OCI-LY1 (cell line): ENCODE results near the gene STX8.

ENCODE experiments used
- H2AFZ ChIP-seq: fragments of 200-600 bp; sonication (generic), shearing (Covaris generic); 2 replicates; pipeline ENCODE4 v1.6.0; 2014; ENCODE audit warnings: antibody characterized with exemption, mild to moderate bottlenecking, low read length
- H3F3A ChIP-seq: fragments of 200-600 bp; sonication (generic), shearing (Covaris generic); 2 replicates; pipeline ENCODE4 v1.6.0; 2014; ENCODE audit warnings: mild to moderate bottlenecking, antibody characterized with exemption, low read length, moderate library complexity; ENCODE audit not compliant: insufficient read depth
- H3K27ac ChIP-seq: fragments of 200-600 bp; sonication (generic); 2 replicates; pipeline ENCODE4 v1.5.1; 2014; ENCODE audit warnings: low read length, mixed run types, mild to moderate bottlenecking, low read depth; ENCODE audit not compliant: poor library complexity, severe bottlenecking
- H3K27me3 ChIP-seq: fragments of 200-600 bp; sonication (generic); 2 replicates; pipeline ENCODE4 v1.6.0; 2014; ENCODE audit warnings: antibody characterized with exemption, mild to moderate bottlenecking, low read length, moderate library complexity; ENCODE audit not compliant: insufficient read depth
- H3K36me3 ChIP-seq: fragments of 200-600 bp; sonication (generic); 2 replicates; pipeline ENCODE4 v1.6.1; 2014; ENCODE audit warnings: mild to moderate bottlenecking, antibody characterized with exemption, low read length, moderate library complexity, mixed read lengths; ENCODE audit not compliant: insufficient read depth
- H3K4me1 ChIP-seq: fragments of 200-600 bp; sonication (generic); 2 replicates; pipeline ENCODE4 v1.5.1; 2014; ENCODE audit warnings: mild to moderate bottlenecking, low read length, moderate library complexity; ENCODE audit not compliant: insufficient read depth, severe bottlenecking
- H3K4me2 ChIP-seq: fragments of 200-600 bp; sonication (generic), shearing (Covaris generic); 2 replicates; pipeline ENCODE4 v1.6.1; 2014; ENCODE audit warnings: low read length
- H3K4me3 ChIP-seq: fragments of 200-600 bp; sonication (generic); 2 replicates; pipeline ENCODE4 v1.5.1; 2014; ENCODE audit warnings: low read length, low read depth, mild to moderate bottlenecking, mixed read lengths; ENCODE audit not compliant: poor library complexity, severe bottlenecking
- H3K79me2 ChIP-seq: fragments of 200-600 bp; shearing (Covaris generic); 2 replicates; pipeline ENCODE4 v1.6.1; 2016; ENCODE audit warnings: mixed run types, low read length, mixed read lengths; ENCODE audit not compliant: insufficient read depth
- H3K9ac ChIP-seq: fragments of 200-600 bp; sonication (generic), shearing (Covaris generic); 2 replicates; pipeline ENCODE4 v1.6.1; 2014; ENCODE audit warnings: mild to moderate bottlenecking, low read length, mixed read lengths
- H3K9me2 ChIP-seq: fragments of 200-600 bp; sonication (generic), shearing (Covaris generic); 2 replicates; pipeline ENCODE4 v1.6.1; 2014; ENCODE audit warnings: low read depth, mild to moderate bottlenecking, low read length, mixed read lengths
- H3K9me3 ChIP-seq: fragments of 200-600 bp; shearing (Covaris generic); 2 replicates; pipeline ENCODE4 v1.6.1; 2014; ENCODE audit warnings: low read length, mixed read lengths
- H4K20me1 ChIP-seq: fragments of 200-600 bp; sonication (generic), shearing (Covaris generic); 2 replicates; pipeline ENCODE4 v1.6.0; 2016; ENCODE audit warnings: mild to moderate bottlenecking, low read length; ENCODE audit not compliant: insufficient read depth
- EZH2 ChIP-seq: fragments of 200-600 bp; sonication (generic), shearing (Covaris generic); IDR thresholded peaks from 2 replicates; pipeline ENCODE4 v1.8.0; 2017; ENCODE audit warnings: borderline replicate concordance, mixed run types, mild to moderate bottlenecking, antibody characterized with exemption, low read length, moderate library complexity, mixed read lengths
- TF ChIP-seq, protein P1 (sequence below): fragments of 200-600 bp; sonication (generic), shearing (Covaris generic); IDR thresholded peaks from 2 replicates; pipeline ENCODE4 v1.5.1; 2017; ENCODE audit warnings: mild to moderate bottlenecking, antibody characterized with exemption, low read length, moderate library complexity, mixed read lengths

The STX8 gene

DNA sequence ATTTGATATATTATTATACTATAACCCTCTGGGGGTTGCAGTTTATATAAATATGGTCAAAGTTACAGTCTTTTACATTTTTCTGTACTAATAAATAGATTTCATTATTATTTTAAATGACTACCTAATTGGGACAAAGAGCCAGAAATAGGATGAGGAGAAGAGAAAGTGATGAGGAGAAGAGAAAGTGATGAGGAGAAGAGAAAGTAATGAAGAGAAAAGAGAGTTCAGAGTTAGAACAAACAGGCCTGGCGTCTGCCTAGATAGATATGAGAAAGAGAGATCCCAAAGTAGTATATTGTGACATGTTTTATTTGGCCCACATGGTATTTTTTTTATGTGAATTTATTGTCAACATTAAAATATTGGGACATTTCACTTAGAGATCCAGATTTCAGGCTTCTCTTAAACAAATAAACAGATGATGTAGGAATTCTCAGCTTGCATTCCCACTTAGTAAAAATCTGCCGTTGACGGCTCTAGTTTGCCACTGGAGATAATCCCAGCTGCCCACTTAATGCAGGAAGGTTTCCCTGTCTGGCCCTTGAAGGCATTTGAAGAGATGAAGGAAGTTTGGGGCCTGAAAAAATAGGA is 210.7 kb downstream of the STX8 start:
- TF ChIP-seq, protein P1, sequence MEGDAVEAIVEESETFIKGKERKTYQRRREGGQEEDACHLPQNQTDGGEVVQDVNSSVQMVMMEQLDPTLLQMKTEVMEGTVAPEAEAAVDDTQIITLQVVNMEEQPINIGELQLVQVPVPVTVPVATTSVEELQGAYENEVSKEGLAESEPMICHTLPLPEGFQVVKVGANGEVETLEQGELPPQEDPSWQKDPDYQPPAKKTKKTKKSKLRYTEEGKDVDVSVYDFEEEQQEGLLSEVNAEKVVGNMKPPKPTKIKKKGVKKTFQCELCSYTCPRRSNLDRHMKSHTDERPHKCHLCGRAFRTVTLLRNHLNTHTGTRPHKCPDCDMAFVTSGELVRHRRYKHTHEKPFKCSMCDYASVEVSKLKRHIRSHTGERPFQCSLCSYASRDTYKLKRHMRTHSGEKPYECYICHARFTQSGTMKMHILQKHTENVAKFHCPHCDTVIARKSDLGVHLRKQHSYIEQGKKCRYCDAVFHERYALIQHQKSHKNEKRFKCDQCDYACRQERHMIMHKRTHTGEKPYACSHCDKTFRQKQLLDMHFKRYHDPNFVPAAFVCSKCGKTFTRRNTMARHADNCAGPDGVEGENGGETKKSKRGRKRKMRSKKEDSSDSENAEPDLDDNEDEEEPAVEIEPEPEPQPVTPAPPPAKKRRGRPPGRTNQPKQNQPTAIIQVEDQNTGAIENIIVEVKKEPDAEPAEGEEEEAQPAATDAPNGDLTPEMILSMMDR: no peak
- no peak for TF ChIP-seq EZH2
- no peak overlapping the region for H3K4me2 ChIP-seq
- no peaks in the 10 kb centered on the region for H3K27me3 ChIP-seq
- no peaks in the 10 kb centered on the region for H3K79me2 ChIP-seq
- no peak overlapping the region for H2AFZ ChIP-seq
- no peaks in the 10 kb centered on the region for H3F3A ChIP-seq
- no peaks in the 10 kb centered on the region for H3K4me1 ChIP-seq
- no peaks in the 10 kb centered on the region for H3K9me2 ChIP-seq
- H3K4me3 ChIP-seq: no peak overlapping the region
- H3K27ac ChIP-seq: no peak overlapping the region
- H4K20me1 ChIP-seq: no peaks in the 10 kb centered on the region
- no peaks in the 10 kb centered on the region for H3K9me3 ChIP-seq
- no peak overlapping the region for H3K9ac ChIP-seq
- no peaks in the 10 kb centered on the region for H3K36me3 ChIP-seq

DNA sequence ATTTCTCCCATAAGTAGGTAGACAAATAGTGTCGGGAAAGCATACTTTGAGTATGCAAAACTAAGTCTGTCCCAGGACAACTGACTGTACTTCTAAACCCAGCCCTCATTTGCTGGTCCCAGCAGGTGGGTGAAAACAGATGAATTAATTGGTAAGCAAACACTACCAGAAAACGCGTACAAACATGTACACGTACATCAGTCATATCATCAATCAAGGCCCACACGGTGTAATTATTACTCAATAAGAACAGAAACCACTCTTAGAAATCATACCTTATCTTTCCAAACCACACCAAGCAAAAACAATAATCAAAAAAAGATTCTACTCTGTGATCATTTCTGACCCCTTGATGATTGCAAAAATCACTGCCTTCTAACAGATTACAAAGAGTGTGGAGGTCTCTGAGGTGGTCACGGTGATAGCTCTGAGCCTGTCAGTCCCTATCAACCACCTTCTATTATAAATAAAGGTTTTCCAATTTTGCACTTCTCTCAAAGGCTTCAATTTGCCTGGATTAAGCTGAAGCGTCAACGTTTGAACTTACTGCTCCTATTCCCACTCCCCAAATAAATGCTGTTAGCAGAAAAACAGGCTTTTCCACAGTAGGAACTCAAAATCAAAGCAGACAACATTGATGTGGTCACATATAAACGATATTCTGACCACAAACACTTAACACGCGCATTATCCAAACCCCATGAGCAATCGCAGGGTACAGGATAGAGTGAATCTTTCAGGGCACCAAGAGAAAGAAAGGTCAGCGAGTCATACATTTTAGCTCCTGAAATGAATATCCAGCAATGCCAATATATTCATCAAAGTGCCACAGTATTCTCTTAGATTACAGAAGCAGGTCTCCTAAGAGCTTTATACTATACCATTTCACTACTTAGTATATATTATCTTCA is 211.9 kb downstream of the STX8 start:
- no peaks in the 10 kb centered on the region for H3K79me2 ChIP-seq
- H3K9me2 ChIP-seq: no peaks in the 10 kb centered on the region
- no peaks in the 10 kb centered on the region for H4K20me1 ChIP-seq
- no peak for TF ChIP-seq EZH2
- TF ChIP-seq, protein P1: no peak
- H3K27me3 ChIP-seq: no peaks in the 10 kb centered on the region
- no peak overlapping the region for H3K4me3 ChIP-seq
- H3K4me2 ChIP-seq: no peak overlapping the region
- no peak overlapping the region for H3K9ac ChIP-seq
- H3K36me3 ChIP-seq: no peaks in the 10 kb centered on the region
- no peaks in the 10 kb centered on the region for H3K4me1 ChIP-seq
- no peak overlapping the region for H3K27ac ChIP-seq
- H3F3A ChIP-seq: no peaks in the 10 kb centered on the region
- H3K9me3 ChIP-seq: no peaks in the 10 kb centered on the region
- H2AFZ ChIP-seq: no peak overlapping the region

DNA sequence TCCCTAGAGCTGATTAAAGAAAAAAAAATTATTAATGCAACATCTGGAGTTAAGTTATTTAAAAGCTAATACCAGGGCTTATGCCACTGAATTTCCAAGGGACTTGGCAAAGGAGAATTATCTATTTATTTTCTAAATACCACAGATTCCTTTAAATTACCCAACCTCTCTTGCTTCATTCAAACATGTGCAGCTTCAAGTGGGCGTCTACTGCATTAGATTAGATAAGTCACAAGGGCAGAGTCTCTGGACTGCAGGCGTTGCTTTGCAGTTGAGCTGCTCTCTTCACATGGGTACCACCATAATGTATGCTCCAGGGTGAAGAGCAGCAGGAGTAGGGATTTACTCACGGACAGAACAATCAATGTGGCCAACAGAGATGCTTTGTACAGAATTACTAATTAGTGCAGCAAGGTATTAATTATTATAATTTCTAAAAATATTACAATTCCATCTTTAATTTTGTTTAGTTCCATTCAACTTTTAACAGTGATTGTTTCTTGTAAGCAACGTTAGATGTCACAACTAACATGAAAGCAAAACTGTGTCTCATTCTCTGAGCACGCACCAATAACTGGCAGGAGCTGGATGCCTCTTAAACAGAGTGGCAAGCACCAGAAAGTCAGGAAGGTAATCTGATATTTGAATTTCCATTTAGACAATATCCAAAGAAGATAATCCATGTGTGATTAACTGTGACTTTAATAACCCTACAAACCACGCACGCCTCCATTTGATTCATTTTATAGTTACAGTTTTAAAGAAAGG is 214.2 kb downstream of the STX8 start:
- Histone ChIP-seq H3K27ac (no peak overlapping the region), H3K79me2 (no peaks in the 10 kb centered on the region)
- TF ChIP-seq, protein P1: no peak
- TF ChIP-seq EZH2: no peak

More for the DNA sequence above, 214.2 kb downstream of the STX8 start:
- Histone ChIP-seq H3K4me1 (peaks cover 4% of the 10 kb centered on the region), H3K4me2 (no peak overlapping the region), H4K20me1 (no peaks in the 10 kb centered on the region), H3F3A (no peaks in the 10 kb centered on the region), H3K36me3 (no peaks in the 10 kb centered on the region), H3K9me3 (no peaks in the 10 kb centered on the region), H3K9ac (no peak overlapping the region), H3K4me3 (no peak overlapping the region), H3K27me3 (no peaks in the 10 kb centered on the region), H2AFZ (no peak overlapping the region), H3K9me2 (no peaks in the 10 kb centered on the region)
